Karpas-422 (cell line): ENCODE measurements around the gene ABCG1. TPM values are rescaled to one million over a fixed set of nuclear protein-coding genes. Genes with fewer than 3 reads are reported as not detected.

Experiments
- DNase-seq: peaks from one replicate; pipeline ENCODE4 v3.0.0-alpha.2; 2015
- H2AFZ ChIP-seq: fragments of 200-600 bp; sonication (generic); 2 replicates; pipeline ENCODE4 v1.6.1; 2014; ENCODE audit warnings: antibody characterized with exemption, low read length, mixed read lengths
- H3K27ac ChIP-seq: fragments of 200-600 bp; sonication (generic); 2 replicates; pipeline ENCODE4 v1.5.1; 2014; ENCODE audit warnings: mild to moderate bottlenecking, low read length, moderate library complexity
- H3K27me3 ChIP-seq: fragments of 200-600 bp; sonication (generic); 2 replicates; pipeline ENCODE4 v1.6.1; 2014; ENCODE audit warnings: low read length, mixed read lengths
- H3K36me3 ChIP-seq: fragments of 200-600 bp; sonication (generic); 2 replicates; pipeline ENCODE4 v1.6.1; 2014; ENCODE audit warnings: low read length, mixed read lengths; ENCODE audit not compliant: insufficient read depth
- H3K4me1 ChIP-seq: fragments of 200-600 bp; sonication (generic); 2 replicates; pipeline ENCODE4 v1.6.1; 2014; ENCODE audit warnings: mild to moderate bottlenecking, low read length, mixed read lengths
- H3K4me2 ChIP-seq: fragments of 200-600 bp; sonication (generic); 2 replicates; pipeline ENCODE4 v1.6.1; 2014; ENCODE audit warnings: low read length, low read depth, mild to moderate bottlenecking; ENCODE audit not compliant: poor library complexity, severe bottlenecking
- H3K4me3 ChIP-seq: fragments of 200-600 bp; sonication (generic); 2 replicates; pipeline ENCODE4 v1.5.1; 2014; ENCODE audit warnings: mild to moderate bottlenecking, antibody characterized with exemption, low read length, mixed read lengths
- H3K79me2 ChIP-seq: fragments of 200-600 bp; sonication (generic); 2 replicates; pipeline ENCODE4 v1.6.1; 2014; ENCODE audit warnings: mild to moderate bottlenecking, low read length, mixed read lengths
- H3K9ac ChIP-seq: fragments of 200-600 bp; sonication (generic); 2 replicates; pipeline ENCODE4 v1.6.0; 2014; ENCODE audit warnings: low read length
- H3K9me2 ChIP-seq: fragments of 200-600 bp; sonication (generic), shearing (Covaris generic); replicated peaks from 2 replicates; pipeline ENCODE4 v1.6.0; 2014; ENCODE audit warnings: mild to moderate bottlenecking, low read length, moderate library complexity; ENCODE audit not compliant: insufficient read depth
- H3K9me3 ChIP-seq: fragments of 300-700, 200-600 bp; sonication (generic); 2 replicates; pipeline ENCODE4 v1.6.1; 2014; ENCODE audit warnings: low read length, mixed read lengths
- H4K20me1 ChIP-seq: fragments of 200-600 bp; sonication (generic); 2 replicates; pipeline ENCODE4 v1.6.1; 2014; ENCODE audit warnings: mild to moderate bottlenecking, antibody characterized with exemption, low read length, low read depth; ENCODE audit not compliant: insufficient read depth
- total RNA-seq: library from RNA; depleted of rRNA; stranded (reverse); fragments of >200 nt; shearing (Covaris generic); gene quantifications from 2 replicates; pipeline ENCODE4 v1.2.3, GENCODE V29; 2014; ENCODE audit warnings: low replicate concordance

ABCG1 gene
- total RNA-seq, 1 experiment from 2014 or later, result not detected

- Histone ChIP-seq H3K9me2 (no peaks in the 10 kb centered on the region), H3K79me2 (no peaks in the 10 kb centered on the region), H3K36me3 (no peaks in the 10 kb centered on the region), H3K4me1 (no peaks in the 10 kb centered on the region), H4K20me1 (peaks cover 3% of the 10 kb centered on the region; the same call in 1 of the 2 replicates), H2AFZ (no peak overlapping the region), H3K9ac (no peak overlapping the region), H3K27me3 (no peaks in the 10 kb centered on the region), H3K4me3 (no peak overlapping the region), H3K27ac (no peak overlapping the region), H3K4me2 (no peak overlapping the region), H3K9me3 (no peaks in the 10 kb centered on the region)
- DNase-seq, result no peak
Observed at GRCh38 chr21:42278451-42279149, 59.7 kb downstream of the ABCG1 start.

- H3K4me3 ChIP-seq, result no peak overlapping the region
- H3K9ac ChIP-seq, result no peak overlapping the region
- no peaks in the 10 kb centered on the region for H3K9me2 ChIP-seq
- H3K4me1 ChIP-seq, result no peaks in the 10 kb centered on the region
- no peaks in the 10 kb centered on the region for H3K36me3 ChIP-seq
- no peak overlapping the region for H3K4me2 ChIP-seq
- no peak overlapping the region for H2AFZ ChIP-seq
- no peak for DNase-seq
- no peak overlapping the region for H3K27ac ChIP-seq
- no peaks in the 10 kb centered on the region for H3K79me2 ChIP-seq
- peaks cover 3% of the 10 kb centered on the region; the same call in 1 of the 2 replicates for H4K20me1 ChIP-seq
- H3K27me3 ChIP-seq, result no peaks in the 10 kb centered on the region
- no peaks in the 10 kb centered on the region for H3K9me3 ChIP-seq
Observed at GRCh38 chr21:42279341-42279871, 60.5 kb downstream of the ABCG1 start.

GRCh38 chr21:42279888-42280287 is 60.9 kb downstream of the ABCG1 start:
- no peak for DNase-seq
- Histone ChIP-seq H3K4me1 (no peaks in the 10 kb centered on the region), H3K27me3 (no peaks in the 10 kb centered on the region), H2AFZ (no peak overlapping the region), H3K36me3 (no peaks in the 10 kb centered on the region), H3K79me2 (no peaks in the 10 kb centered on the region), H3K9me2 (no peaks in the 10 kb centered on the region), H3K9ac (no peak overlapping the region), H3K4me2 (no peak overlapping the region), H3K4me3 (no peak overlapping the region), H3K9me3 (no peaks in the 10 kb centered on the region), H4K20me1 (peaks cover 3% of the 10 kb centered on the region; the same call in 1 of the 2 replicates), H3K27ac (no peak overlapping the region)

GRCh38 chr21:42280356-42281180 is 61.6 kb downstream of the ABCG1 start:
- DNase-seq, result no peak
- Histone ChIP-seq H3K79me2 (no peaks in the 10 kb centered on the region), H4K20me1 (peaks cover 3% of the 10 kb centered on the region; the same call in 1 of the 2 replicates), H3K4me3 (no peak overlapping the region), H3K9ac (no peak overlapping the region), H2AFZ (no peak overlapping the region), H3K9me2 (no peaks in the 10 kb centered on the region), H3K4me1 (peaks cover 1% of the 10 kb centered on the region), H3K36me3 (no peaks in the 10 kb centered on the region), H3K27ac (no peak overlapping the region), H3K9me3 (no peaks in the 10 kb centered on the region), H3K27me3 (no peaks in the 10 kb centered on the region), H3K4me2 (no peak overlapping the region)

- H3K36me3 ChIP-seq, result no peaks in the 10 kb centered on the region
- no peak overlapping the region for H3K9ac ChIP-seq
Observed at GRCh38 chr21:42281181-42281680, 62.3 kb downstream of the ABCG1 start.

GRCh38 chr21:42282021-42282420 is 63.1 kb downstream of the ABCG1 start:
- H3K4me1 ChIP-seq, result peaks cover 16% of the 10 kb centered on the region
- no peak overlapping the region for H3K27ac ChIP-seq
- 0 out of 2 replicates have a peak, but pooled peaks cover 5% of the 10 kb centered on the region for H4K20me1 ChIP-seq
- H3K9ac ChIP-seq, result no peak overlapping the region
- no peaks in the 10 kb centered on the region for H3K27me3 ChIP-seq
- no peaks in the 10 kb centered on the region for H3K9me2 ChIP-seq
- DNase-seq, result no peak
- H3K4me2 ChIP-seq, result no peak overlapping the region
- no peaks in the 10 kb centered on the region for H3K79me2 ChIP-seq
- no peak overlapping the region for H3K4me3 ChIP-seq
- no peaks in the 10 kb centered on the region for H3K9me3 ChIP-seq
- H2AFZ ChIP-seq, result no peak overlapping the region
- H3K36me3 ChIP-seq, result no peaks in the 10 kb centered on the region

More at GRCh38 chr21:42281181-42281680, 62.3 kb downstream of the ABCG1 start:
- no peaks in the 10 kb centered on the region for H3K9me2 ChIP-seq
- peaks cover 7% of the 10 kb centered on the region; the same call in 1 of the 2 replicates for H4K20me1 ChIP-seq
- no peak overlapping the region for H3K27ac ChIP-seq
- no peaks in the 10 kb centered on the region for H3K9me3 ChIP-seq
- DNase-seq, result no peak
- H3K79me2 ChIP-seq, result no peaks in the 10 kb centered on the region
- H3K4me2 ChIP-seq, result no peak overlapping the region
- no peak overlapping the region for H3K4me3 ChIP-seq
- H3K4me1 ChIP-seq, result peaks cover 8% of the 10 kb centered on the region
- H2AFZ ChIP-seq, result no peak overlapping the region
- H3K27me3 ChIP-seq, result no peaks in the 10 kb centered on the region

GRCh38 chr21:42282715-42283114 is 63.8 kb downstream of the ABCG1 start:
- H3K4me3 ChIP-seq, result no peak overlapping the region
- H3K36me3 ChIP-seq, result no peaks in the 10 kb centered on the region
- peaks cover 23% of the 10 kb centered on the region for H3K4me1 ChIP-seq

More at GRCh38 chr21:42282715-42283114, 63.8 kb downstream of the ABCG1 start:
- Histone ChIP-seq H4K20me1 (0 out of 2 replicates have a peak, but pooled peaks cover 5% of the 10 kb centered on the region), H2AFZ (no peak overlapping the region), H3K4me2 (no peak overlapping the region), H3K27ac (no peak overlapping the region), H3K9me2 (no peaks in the 10 kb centered on the region), H3K9ac (no peak overlapping the region), H3K9me3 (no peaks in the 10 kb centered on the region), H3K27me3 (no peaks in the 10 kb centered on the region), H3K79me2 (no peaks in the 10 kb centered on the region)
- DNase-seq, result no peak
